Neural progenitor cell (in vitro differentiated cells): ENCODE results near the gene ALOX12B. TPM values are rescaled to one million over a fixed set of nuclear protein-coding genes. Genes with fewer than 3 reads are reported as not detected.

Experiments
- DNase-seq: peaks from one replicate; pipeline ENCODE4 v3.0.0-alpha.2; 2016; ENCODE audit warnings: low spot score
- H2AFZ ChIP-seq: fragments of 200-600 bp; sonication (generic); replicated peaks from 2 replicates; pipeline ENCODE4 v1.6.1; 2016; ENCODE audit warnings: antibody characterized with exemption
- H3F3A ChIP-seq: fragments of 200-600 bp; sonication (generic); 2 replicates; pipeline ENCODE4 v1.6.1; 2016; ENCODE audit warnings: antibody characterized with exemption, low read depth
- H3K27ac ChIP-seq: fragments of 200-600 bp; sonication (generic); 2 replicates; pipeline ENCODE4 v1.5.1; 2016; ENCODE audit warnings: mild to moderate bottlenecking
- H3K27me3 ChIP-seq: fragments of 200-600 bp; sonication (generic); 2 replicates; pipeline ENCODE4 v1.6.1; 2016; ENCODE audit warnings: mild to moderate bottlenecking, moderate library complexity
- H3K36me3 ChIP-seq: fragments of 200-600 bp; sonication (generic); 2 replicates; pipeline ENCODE4 v1.5.1; 2016
- H3K4me1 ChIP-seq: fragments of 200-600 bp; sonication (generic); 2 replicates; pipeline ENCODE4 v1.6.1; 2016; ENCODE audit warnings: mixed run types
- H3K4me2 ChIP-seq: fragments of 200-600 bp; sonication (generic); 2 replicates; pipeline ENCODE4 v1.6.1; 2016
- H3K4me3 ChIP-seq: fragments of 200-600 bp; sonication (generic); 2 replicates; pipeline ENCODE4 v1.5.1; 2016
- H3K79me2 ChIP-seq: fragments of 200-600 bp; sonication (generic); 2 replicates; pipeline ENCODE4 v1.6.1; 2016; ENCODE audit warnings: low read depth
- H3K9ac ChIP-seq: fragments of 200-600 bp; sonication (generic); 2 replicates; pipeline ENCODE4 v1.6.1; 2016
- H3K9me3 ChIP-seq: fragments of 200-600 bp; sonication (generic); 2 replicates; pipeline ENCODE4 v1.5.1; 2016; ENCODE audit warnings: low read depth
- H4K20me1 ChIP-seq: fragments of 200-600 bp; sonication (generic); 2 replicates; pipeline ENCODE4 v1.6.1; 2016; ENCODE audit warnings: low read depth
- H3K27ac Mint-ChIP-seq: 3 replicates; pipeline ENCODE4 v1.8.0; 2021; ENCODE audit warnings: mixed read lengths
- H3K27me3 Mint-ChIP-seq: 2 replicates; pipeline ENCODE4 v1.8.0; 2022; ENCODE audit warnings: low read depth, mild to moderate bottlenecking, inconsistent platforms, moderate library complexity, mixed read lengths; ENCODE audit not compliant: insufficient read depth
- H3K36me3 Mint-ChIP-seq: 3 replicates; pipeline ENCODE4 v1.8.0; 2021; ENCODE audit warnings: mixed read lengths
- H3K4me1 Mint-ChIP-seq: 3 replicates; pipeline ENCODE4 v1.8.0; 2021; ENCODE audit warnings: mixed read lengths
- H3K4me3 Mint-ChIP-seq: 3 replicates; pipeline ENCODE4 v1.8.0; 2021; ENCODE audit warnings: mild to moderate bottlenecking, moderate library complexity, mixed read lengths
- H3K9me3 Mint-ChIP-seq: 3 replicates; pipeline ENCODE4 v1.8.0; 2020; ENCODE audit warnings: mixed read lengths
- EZH2 ChIP-seq: fragments of 200-600 bp; sonication (generic); IDR thresholded peaks from 2 replicates; pipeline ENCODE4 v1.6.1; 2017; ENCODE audit warnings: antibody characterized with exemption, mild to moderate bottlenecking, moderate library complexity
- EZH2phosphoT487 ChIP-seq: fragments of 200-600 bp; sonication (generic); IDR thresholded peaks from 2 replicates; pipeline ENCODE4 v1.6.1; 2017; ENCODE audit warnings: antibody characterized with exemption
- total RNA-seq: library from RNA; depleted of rRNA; stranded (reverse); fragments of >200 nt; gene quantifications from 2 replicates; pipeline ENCODE4 v1.2.3, GENCODE V29; 2015; ENCODE audit warnings: low replicate concordance
- TF ChIP-seq, protein P1 (sequence below): fragments of 200-600 bp; sonication (generic); IDR thresholded peaks from 2 replicates; pipeline ENCODE4 v1.5.1; 2017; ENCODE audit warnings: antibody characterized with exemption, mild to moderate bottlenecking

The ALOX12B gene
- total RNA-seq, 1 donor from 2014 or later, result not detected

DNA sequence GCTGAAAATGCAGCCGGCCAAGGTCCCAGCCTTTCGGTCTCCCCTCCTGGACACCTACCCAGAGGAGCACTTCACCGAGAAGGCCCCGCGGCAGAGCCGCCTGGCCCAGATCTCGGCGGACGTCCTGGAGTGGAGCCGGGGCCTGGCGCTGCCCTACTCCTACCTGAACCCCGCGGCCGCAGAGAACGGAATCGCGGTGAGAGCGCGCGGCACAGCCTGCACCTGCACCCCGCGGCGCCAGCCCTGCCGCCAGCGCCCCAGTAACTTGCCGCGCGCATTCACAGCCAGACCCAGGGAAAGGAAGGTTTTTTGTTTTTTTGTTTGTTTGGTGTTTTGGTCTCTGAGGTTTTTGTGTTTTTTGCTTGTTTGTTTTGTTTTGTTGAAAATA, 15.2 kb downstream of the ALOX12B start:
- Histone ChIP-seq H3K27me3 (peaks cover 100% of the 10 kb centered on the region), H3K4me1 (peaks cover 11% of the 10 kb centered on the region), H3K4me2 (peak overlapping the region; percentile 79), H3K9me3 (no peaks in the 10 kb centered on the region), H4K20me1 (peaks cover 13% of the 10 kb centered on the region), H3K27ac (no peak overlapping the region), H3K9ac (no peak overlapping the region), H3K4me3 (peak overlapping the region; percentile 39), H2AFZ (peak overlapping the region; percentile 0), H3F3A (no peaks in the 10 kb centered on the region), H3K79me2 (no peaks in the 10 kb centered on the region), H3K36me3 (no peaks in the 10 kb centered on the region)
- H3K36me3 Mint-ChIP-seq, result peaks cover 2% of the 10 kb centered on the region
- DNase-seq, result peak; percentile 60
- TF ChIP-seq EZH2phosphoT487, result peak; percentile 84
- TF ChIP-seq EZH2, result peak; percentile 95
- TF ChIP-seq, protein P1, sequence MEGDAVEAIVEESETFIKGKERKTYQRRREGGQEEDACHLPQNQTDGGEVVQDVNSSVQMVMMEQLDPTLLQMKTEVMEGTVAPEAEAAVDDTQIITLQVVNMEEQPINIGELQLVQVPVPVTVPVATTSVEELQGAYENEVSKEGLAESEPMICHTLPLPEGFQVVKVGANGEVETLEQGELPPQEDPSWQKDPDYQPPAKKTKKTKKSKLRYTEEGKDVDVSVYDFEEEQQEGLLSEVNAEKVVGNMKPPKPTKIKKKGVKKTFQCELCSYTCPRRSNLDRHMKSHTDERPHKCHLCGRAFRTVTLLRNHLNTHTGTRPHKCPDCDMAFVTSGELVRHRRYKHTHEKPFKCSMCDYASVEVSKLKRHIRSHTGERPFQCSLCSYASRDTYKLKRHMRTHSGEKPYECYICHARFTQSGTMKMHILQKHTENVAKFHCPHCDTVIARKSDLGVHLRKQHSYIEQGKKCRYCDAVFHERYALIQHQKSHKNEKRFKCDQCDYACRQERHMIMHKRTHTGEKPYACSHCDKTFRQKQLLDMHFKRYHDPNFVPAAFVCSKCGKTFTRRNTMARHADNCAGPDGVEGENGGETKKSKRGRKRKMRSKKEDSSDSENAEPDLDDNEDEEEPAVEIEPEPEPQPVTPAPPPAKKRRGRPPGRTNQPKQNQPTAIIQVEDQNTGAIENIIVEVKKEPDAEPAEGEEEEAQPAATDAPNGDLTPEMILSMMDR, result no peak
- H3K9me3 Mint-ChIP-seq, result peaks cover 6% of the 10 kb centered on the region
- no peak overlapping the region for H3K27ac Mint-ChIP-seq
- H3K27me3 Mint-ChIP-seq, result peaks cover 81% of the 10 kb centered on the region
- peaks cover 19% of the 10 kb centered on the region for H3K4me1 Mint-ChIP-seq
- peak overlapping the region; percentile 58 for H3K4me3 Mint-ChIP-seq

DNA sequence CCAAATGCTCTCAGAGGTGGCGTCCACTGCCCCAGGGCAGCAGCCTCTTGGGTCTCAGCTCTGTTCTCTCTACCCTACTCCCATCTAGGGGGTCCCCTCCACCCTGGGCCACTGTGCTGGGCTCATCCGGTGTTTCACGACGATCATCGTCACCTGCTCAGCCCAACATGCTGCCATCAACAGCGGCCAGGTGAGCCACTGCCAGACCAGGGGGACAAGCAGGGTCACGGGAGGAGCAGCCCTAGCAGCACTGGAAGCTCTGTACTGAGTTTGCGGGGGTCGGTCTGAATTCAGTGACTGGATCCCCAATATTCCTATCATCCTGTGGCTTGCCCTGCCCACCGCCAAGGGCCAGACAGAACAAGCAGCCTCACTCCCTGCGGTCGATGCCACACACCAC, 16.0 kb downstream of the ALOX12B start:
- Histone ChIP-seq H3K4me2 (no peak overlapping the region), H3K9ac (no peak overlapping the region), H2AFZ (no peak overlapping the region), H3K27me3 (peaks cover 98% of the 10 kb centered on the region), H3K27ac (no peak overlapping the region), H4K20me1 (peaks cover 13% of the 10 kb centered on the region), H3K4me1 (peaks cover 11% of the 10 kb centered on the region), H3K9me3 (no peaks in the 10 kb centered on the region), H3K36me3 (no peaks in the 10 kb centered on the region), H3K79me2 (no peaks in the 10 kb centered on the region), H3F3A (no peaks in the 10 kb centered on the region), H3K4me3 (no peak overlapping the region)
- Mint-ChIP-seq H3K4me3 (no peak overlapping the region), H3K27me3 (peaks cover 78% of the 10 kb centered on the region), H3K9me3 (peaks cover 6% of the 10 kb centered on the region), H3K36me3 (peaks cover 2% of the 10 kb centered on the region), H3K4me1 (peaks cover 19% of the 10 kb centered on the region), H3K27ac (no peak overlapping the region)
- no peak for DNase-seq
- TF ChIP-seq EZH2phosphoT487 (no peak), EZH2 (no peak)
- TF ChIP-seq, protein P1, result no peak

DNA sequence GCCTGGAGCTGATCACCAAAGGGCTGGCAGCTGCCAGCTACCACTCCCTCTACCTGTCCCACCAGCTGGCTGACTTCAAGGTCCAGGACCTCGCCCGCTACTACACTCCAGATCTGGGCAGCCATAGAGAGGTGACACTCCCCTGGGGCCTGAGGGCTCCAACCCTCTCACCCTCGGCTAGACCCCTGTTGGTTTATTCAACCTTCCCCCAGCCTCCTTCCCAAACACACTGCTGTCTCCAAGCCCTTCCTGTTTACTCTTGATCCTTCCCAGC, 18.0 kb downstream of the ALOX12B start:
- Histone ChIP-seq H3K79me2 (no peaks in the 10 kb centered on the region), H3K27me3 (peaks cover 95% of the 10 kb centered on the region), H3K36me3 (no peaks in the 10 kb centered on the region), H3K9me3 (no peaks in the 10 kb centered on the region), H3F3A (no peaks in the 10 kb centered on the region), H4K20me1 (peaks cover 13% of the 10 kb centered on the region), H3K4me1 (peaks cover 11% of the 10 kb centered on the region), H2AFZ (no peak overlapping the region), H3K4me2 (no peak overlapping the region), H3K9ac (no peak overlapping the region), H3K27ac (no peak overlapping the region), H3K4me3 (no peak overlapping the region)
- DNase-seq, result no peak
- H3K27me3 Mint-ChIP-seq, result peaks cover 74% of the 10 kb centered on the region
- peaks cover 2% of the 10 kb centered on the region for H3K36me3 Mint-ChIP-seq
- H3K9me3 Mint-ChIP-seq, result peaks cover 3% of the 10 kb centered on the region
- no peak overlapping the region for H3K27ac Mint-ChIP-seq
- H3K4me1 Mint-ChIP-seq, result peaks cover 18% of the 10 kb centered on the region
- no peak overlapping the region for H3K4me3 Mint-ChIP-seq
- no peak for TF ChIP-seq EZH2phosphoT487
- no peak for TF ChIP-seq EZH2
- TF ChIP-seq, protein P1, result no peak
